HL-60 (cell line): ENCODE results near the gene NTN1.

Experiments used
- CTCF ChIP-seq: IDR thresholded peaks from one replicate; pipeline ENCODE4 v1.5.1; 2011; ENCODE audit warnings: low read length, control low read depth, inconsistent platforms; ENCODE audit not compliant: insufficient read depth
- GABPA ChIP-seq: IDR thresholded peaks from 2 replicates; pipeline ENCODE4 v1.6.1; 2012; ENCODE audit warnings: low read depth
- POLR2AphosphoS5 ChIP-seq: IDR thresholded peaks from 2 replicates; pipeline ENCODE4 v1.6.1; 2012; ENCODE audit warnings: low read depth
- REST ChIP-seq: IDR thresholded peaks from 2 replicates; pipeline ENCODE4 v1.6.1; 2012; ENCODE audit warnings: low read depth; ENCODE audit not compliant: insufficient replicate concordance
- SPI1 ChIP-seq: IDR thresholded peaks from 2 replicates; pipeline ENCODE4 v1.6.1; 2012; ENCODE audit warnings: low read depth, mild to moderate bottlenecking, borderline replicate concordance

DNA sequence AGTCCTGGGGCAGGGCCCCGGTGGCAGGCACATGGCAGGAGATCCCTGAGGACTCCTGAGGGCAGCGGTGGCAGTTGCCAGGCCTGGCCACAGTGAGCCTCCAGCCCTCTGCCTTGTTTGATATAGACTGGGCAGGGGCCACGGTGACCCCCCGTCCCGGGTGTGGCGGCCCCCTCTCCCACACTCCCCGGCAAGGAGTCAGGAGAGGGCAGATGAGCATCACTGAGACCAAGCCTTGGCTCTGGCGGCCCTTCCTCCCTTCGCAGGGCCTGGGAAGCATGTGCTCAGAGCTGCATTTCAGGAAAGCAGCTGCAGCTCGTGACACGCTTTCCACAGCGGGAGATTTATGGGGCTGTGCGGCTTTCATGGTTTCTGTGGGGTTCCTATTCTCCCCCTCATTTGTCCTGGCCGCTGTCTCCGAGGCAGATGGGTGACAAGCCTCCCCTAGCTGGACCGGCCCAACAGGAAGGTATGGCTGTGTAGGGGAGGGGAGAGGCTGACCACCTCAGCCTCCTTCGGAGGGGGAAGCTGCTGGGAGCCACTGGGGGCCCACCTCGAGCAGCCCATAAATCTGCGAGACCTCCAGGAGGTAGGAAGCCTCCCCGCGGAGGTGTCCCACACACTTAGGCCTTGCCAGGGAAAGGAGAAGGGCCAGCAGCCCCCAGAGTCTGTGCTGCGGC lies 211.4 kb downstream of the NTN1 start:
- TF ChIP-seq CTCF = no peak
- TF ChIP-seq REST = no peak
- TF ChIP-seq GABPA = no peak
- no peak for TF ChIP-seq POLR2AphosphoS5
- no peak for TF ChIP-seq SPI1
